HepG2 (cell line): ENCODE results near the gene UQCR10. TPM values are rescaled to one million over a fixed set of nuclear protein-coding genes. Genes with fewer than 3 reads are reported as not detected.
A peak's percentile ranks its signal among the peaks of the same experiment; 100 is the strongest.

Source experiments
- GFI1 ChIP-seq: sonication (generic); formaldehyde crosslinking; IDR thresholded peaks from 2 replicates; pipeline ENCODE4 v1.5.0; 2020; ENCODE audit warnings: missing genetic modification reagents, mild to moderate bottlenecking, borderline replicate concordance
- HNF1A ChIP-seq, 2 experiments: sonication (generic) in 1 of 2; formaldehyde crosslinking in 1 of 2; IDR thresholded peaks; 2 replicates each; pipeline versions ENCODE4 v1.4.0 to v1.6.1; 2016 to 2020; ENCODE audit warnings: borderline replicate concordance in 1 of 2, low read depth in 1 of 2, mild to moderate bottlenecking in 1 of 2, missing genetic modification reagents in 1 of 2
- PITX1 ChIP-seq: sonication (generic); formaldehyde crosslinking; IDR thresholded peaks from 2 replicates; pipeline ENCODE4 v1.5.1; 2020; ENCODE audit warnings: mild to moderate bottlenecking, missing genetic modification reagents
- RARG ChIP-seq: sonication (generic); formaldehyde crosslinking; IDR thresholded peaks from 2 replicates; pipeline ENCODE4 v1.4.0; 2020; ENCODE audit warnings: low read depth, mild to moderate bottlenecking, missing genetic modification reagents
- RERE ChIP-seq: IDR thresholded peaks from 2 replicates; pipeline ENCODE4 v1.6.1; 2016; ENCODE audit warnings: low read depth, missing genetic modification reagents, missing compliant biosample characterization
- TBX2 ChIP-seq: sonication (generic); formaldehyde crosslinking; IDR thresholded peaks from 2 replicates; pipeline ENCODE4 v1.5.0; 2020; ENCODE audit warnings: missing genetic modification reagents, mild to moderate bottlenecking, borderline replicate concordance
- ZBTB40 ChIP-seq, 2 experiments: fragments of 450-650 bp in 1 of 2; sonication (generic) in 1 of 2; formaldehyde crosslinking in 1 of 2; IDR thresholded peaks; 2 replicates each; pipeline versions ENCODE4 v1.6.1 to v1.8.0; 2016 to 2022; ENCODE audit warnings: antibody characterized with exemption in 1 of 2, mild to moderate bottlenecking in 1 of 2, missing genetic modification reagents in 1 of 2
- ZNF143 ChIP-seq: sonication (generic); formaldehyde crosslinking; IDR thresholded peaks from 2 replicates; pipeline ENCODE4 v1.4.0; 2020; ENCODE audit warnings: missing genetic modification reagents
- polyA plus RNA-seq, 8 experiments: library from polyadenylated mRNA; depleted of rRNA in 3 of 8; stranded (reverse) in 7 of 8; unstranded in 1 of 8; fragments of >200 nt; fragmentation: Illumina TruSeq in 4 of 8; extraction: Trizol in 4 of 8; gene quantifications; 2 replicates each; pipeline versions ENCODE4 v1.2.1 to v1.2.3, GENCODE V29; 2011 to 2016; ENCODE audit warnings: low read depth in 4 of 8, missing spikeins in 1 of 8, mixed read lengths in 1 of 8; ENCODE audit not compliant: insufficient read depth in 1 of 8
- total RNA-seq, 5 experiments: library from RNA; depleted of rRNA; stranded (reverse); fragments of >200 nt; fragmentation: Illumina TruSeq; extraction: Trizol; gene quantifications; 2 replicates each; pipeline ENCODE4 v1.2.3, GENCODE V29; 2016; ENCODE audit warnings: low read depth in 1 of 5

Gene UQCR10
- total and polyA plus RNA-seq, 2 of the 13 experiments (the other 11 are each of a cell fraction or from before 2014, with no cell fraction given) = 225 to 232 TPM

GRCh38 chr22:29769723-29770321 lies 2.7 kb downstream of the UQCR10 start (continued):
- TF ChIP-seq ZBTB40 (IDR thresholded peaks at IDR 0.05) (no peak), ZBTB40 (CRISPR knock-in tag; IDR thresholded peaks at IDR 0.05) (peak; percentile 62; the same call in 1 of the 2 replicates), ZNF143 (no peak), PITX1 (CRISPR knock-in tag) (peak; percentile 92), RARG (no peak), GFI1 (CRISPR knock-in tag) (peak; percentile 55), TBX2 (peak; percentile 83), RERE (peak; percentile 77), HNF1A (IDR thresholded peaks at IDR 0.05; ENCODE audit: low read depth) (peak; percentile 93), HNF1A (CRISPR knock-in tag; IDR thresholded peaks at IDR 0.05; ENCODE audit: borderline replicate concordance) (peak; percentile 97)
